Astrocyte of the spinal cord (primary cell): ENCODE results near the gene ARHGAP4.
A peak's percentile ranks its signal among the peaks of the same experiment; 100 is the strongest.

Source experiments
- DNase-seq: peaks from one replicate; pipeline ENCODE4 v3.0.0; 2011; ENCODE audit warnings: low read depth, low spot score
- H3K4me3 ChIP-seq: 2 replicates; pipeline ENCODE4 v1.5.1; 2011; ENCODE audit warnings: low read depth, mild to moderate bottlenecking, low read length, moderate library complexity
- in situ Hi-C: cut with HindIII; loops from 2 replicates; pipeline ENCODE4 v1.10.0; 2017; ENCODE audit warnings: low sequenced_read_pairs
- TF ChIP-seq, protein P1 (sequence below): IDR thresholded peaks from 2 replicates; pipeline ENCODE4 v1.5.1; 2012; ENCODE audit warnings: low read depth, mild to moderate bottlenecking, low read length, inconsistent platforms

Gene ARHGAP4

DNA sequence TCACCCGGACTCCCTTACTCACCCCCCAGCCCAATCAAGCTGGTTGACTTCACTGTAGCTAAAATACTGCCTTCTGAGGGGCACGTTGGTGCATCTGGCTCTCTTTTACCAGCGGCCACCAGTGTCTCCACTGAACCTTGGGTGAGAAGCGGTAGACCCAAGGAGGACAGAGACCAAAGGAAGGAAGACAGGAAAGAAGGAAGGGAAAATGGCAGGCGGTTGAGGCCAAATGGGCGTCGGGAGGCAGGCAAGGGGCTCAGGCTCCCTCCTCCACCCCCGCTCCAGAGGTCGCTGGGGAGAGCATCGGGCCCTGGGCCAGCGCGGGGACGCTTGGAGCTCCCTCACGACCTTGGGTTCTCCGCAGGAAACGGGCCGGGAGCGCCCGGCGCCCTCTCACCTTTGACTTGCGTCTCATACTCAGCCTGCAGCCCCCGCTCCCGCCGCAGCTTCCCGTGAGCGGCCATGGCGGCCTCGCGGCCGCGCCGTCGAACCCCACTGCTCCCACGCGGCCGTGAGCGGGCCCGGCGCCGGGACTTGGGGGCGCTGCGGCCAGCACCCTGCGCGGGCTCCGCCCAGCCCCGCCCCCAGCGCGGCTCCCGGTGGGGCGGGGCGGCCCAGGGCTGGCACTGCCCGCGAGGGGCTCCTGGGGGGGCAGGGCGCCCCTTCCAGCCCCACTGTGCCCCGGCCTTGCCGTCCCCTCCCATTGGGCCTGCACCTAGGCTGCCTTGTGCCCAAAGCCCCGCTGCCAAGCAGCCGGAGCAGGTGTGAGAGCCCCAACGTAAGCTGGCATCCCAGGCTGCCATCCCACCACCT, at the start of gene ARHGAP4:
Gene ARHGAP4 (minus strand): TSS at position 526 of the 813 bp plus-strand sequence. CDS start 62 bp downstream, at position 464.
- DNase-seq = no peak
- in situ Hi-C loops = no loop called here
- TF ChIP-seq, protein P1, sequence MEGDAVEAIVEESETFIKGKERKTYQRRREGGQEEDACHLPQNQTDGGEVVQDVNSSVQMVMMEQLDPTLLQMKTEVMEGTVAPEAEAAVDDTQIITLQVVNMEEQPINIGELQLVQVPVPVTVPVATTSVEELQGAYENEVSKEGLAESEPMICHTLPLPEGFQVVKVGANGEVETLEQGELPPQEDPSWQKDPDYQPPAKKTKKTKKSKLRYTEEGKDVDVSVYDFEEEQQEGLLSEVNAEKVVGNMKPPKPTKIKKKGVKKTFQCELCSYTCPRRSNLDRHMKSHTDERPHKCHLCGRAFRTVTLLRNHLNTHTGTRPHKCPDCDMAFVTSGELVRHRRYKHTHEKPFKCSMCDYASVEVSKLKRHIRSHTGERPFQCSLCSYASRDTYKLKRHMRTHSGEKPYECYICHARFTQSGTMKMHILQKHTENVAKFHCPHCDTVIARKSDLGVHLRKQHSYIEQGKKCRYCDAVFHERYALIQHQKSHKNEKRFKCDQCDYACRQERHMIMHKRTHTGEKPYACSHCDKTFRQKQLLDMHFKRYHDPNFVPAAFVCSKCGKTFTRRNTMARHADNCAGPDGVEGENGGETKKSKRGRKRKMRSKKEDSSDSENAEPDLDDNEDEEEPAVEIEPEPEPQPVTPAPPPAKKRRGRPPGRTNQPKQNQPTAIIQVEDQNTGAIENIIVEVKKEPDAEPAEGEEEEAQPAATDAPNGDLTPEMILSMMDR = no peak
- no peak within 1 kb of the TSS for H3K4me3 ChIP-seq

DNA sequence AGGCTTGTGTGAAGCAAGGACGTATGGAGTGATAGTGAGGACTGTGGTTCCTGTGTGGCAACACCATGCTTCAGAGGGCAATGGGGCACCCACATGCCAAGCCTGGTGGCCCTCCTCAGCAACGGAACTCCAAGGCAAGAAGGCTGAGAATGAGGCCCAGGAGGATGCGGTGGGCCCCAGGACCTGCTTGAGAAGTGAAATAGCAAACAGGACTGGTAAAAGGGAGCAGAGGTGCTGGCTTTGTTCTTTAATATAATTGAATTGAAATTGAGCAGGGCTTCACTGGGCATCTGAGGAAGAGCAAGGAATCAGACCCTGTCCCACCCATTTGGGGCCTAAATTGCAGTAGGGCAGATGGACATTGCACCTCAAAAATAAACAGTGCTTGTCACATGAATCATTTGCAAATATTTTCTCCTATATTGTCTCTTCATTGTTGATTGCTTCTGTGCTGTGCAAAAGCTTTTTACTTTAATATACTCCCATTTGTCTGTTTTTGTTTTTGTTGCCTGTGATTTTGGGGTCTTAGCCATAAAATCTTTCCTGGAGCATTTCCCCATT, 48.7 kb upstream of the ARHGAP4 start:
- no peak overlapping the region for H3K4me3 ChIP-seq
- no peak for DNase-seq
- TF ChIP-seq, protein P1 = no peak
- in situ Hi-C loops = no loop called here

DNA sequence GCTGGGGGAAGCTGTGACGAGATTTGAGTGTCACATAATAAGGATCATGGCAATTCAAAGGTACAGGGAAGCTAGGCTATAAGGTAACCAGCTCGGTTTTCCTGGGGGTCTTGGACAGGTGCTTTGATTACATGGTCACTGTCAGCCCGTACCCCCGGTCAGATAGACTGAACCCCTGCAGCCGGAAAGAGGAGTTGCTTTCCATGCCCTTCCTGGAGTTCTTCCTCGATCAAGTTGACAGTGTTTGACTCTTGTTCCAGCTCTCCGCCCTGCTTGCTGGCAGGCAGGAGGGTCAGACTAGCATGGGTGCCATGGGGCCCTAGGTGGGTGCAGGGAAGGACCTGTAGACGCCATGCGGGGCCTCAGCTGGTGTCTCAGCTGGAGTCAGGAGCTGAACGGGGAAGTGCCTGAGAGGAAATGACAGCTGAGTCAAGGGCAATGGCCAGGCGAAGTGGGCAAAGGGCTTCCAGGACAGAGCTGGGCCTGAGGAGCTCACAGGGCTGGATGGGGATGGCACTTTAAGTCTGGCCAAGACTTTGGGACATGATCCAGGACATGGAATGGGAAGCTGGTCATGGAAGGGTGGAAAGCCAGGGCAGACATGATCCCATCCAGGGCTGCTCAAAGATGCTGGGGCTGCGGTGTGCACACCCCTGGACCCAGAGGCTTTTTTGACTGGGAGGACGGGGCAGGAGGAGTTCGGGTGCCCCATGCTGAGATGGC, 48.1 kb upstream of the ARHGAP4 start:
- in situ Hi-C loops = no loop called here
- DNase-seq = no peak
- TF ChIP-seq, protein P1 = no peak
- H3K4me3 ChIP-seq = no peak overlapping the region

DNA sequence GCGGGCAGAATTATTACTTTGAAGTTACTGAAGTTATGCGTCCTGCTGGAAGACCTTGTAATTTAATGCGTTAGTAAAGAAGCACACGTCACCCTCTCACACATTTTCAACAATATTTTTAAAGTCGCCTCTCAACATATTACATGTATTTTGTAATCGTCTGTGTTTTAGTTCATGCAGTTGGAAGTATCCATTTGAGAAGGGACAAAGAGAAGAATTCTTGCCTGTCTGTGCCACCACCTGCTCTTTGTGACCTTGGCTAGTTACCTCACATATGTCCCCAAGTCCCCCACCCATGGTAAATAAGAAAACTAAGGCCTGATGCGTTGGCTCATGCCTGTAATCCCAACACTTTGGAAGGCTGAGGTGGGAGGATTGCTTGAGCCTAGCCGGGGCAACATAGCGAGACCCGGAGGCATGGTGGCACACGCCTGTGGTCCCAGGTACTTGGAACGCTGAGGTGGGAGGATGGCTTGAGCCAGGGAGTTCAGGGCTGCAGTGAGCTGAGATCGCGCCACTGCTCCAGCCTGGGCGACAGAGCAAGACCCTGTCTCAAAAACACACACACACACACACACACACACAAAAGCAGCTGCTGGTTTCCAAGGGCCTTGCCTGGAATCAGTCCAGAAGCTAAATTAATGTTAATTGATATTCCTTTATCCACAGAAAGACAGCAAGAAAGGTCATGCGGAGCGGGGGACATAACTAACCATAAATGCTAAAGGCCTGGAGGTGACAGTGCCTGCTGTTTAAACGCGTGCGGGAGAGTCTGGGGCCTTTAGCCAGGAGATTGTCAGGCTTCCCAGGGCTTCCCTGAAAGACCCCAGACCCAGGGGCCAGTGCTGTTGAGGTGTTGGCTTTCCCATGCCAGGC, 47.3 kb upstream of the ARHGAP4 start:
- H3K4me3 ChIP-seq = peak overlapping the region; percentile 54
- TF ChIP-seq, protein P1 = no peak
- no peak for DNase-seq

DNA sequence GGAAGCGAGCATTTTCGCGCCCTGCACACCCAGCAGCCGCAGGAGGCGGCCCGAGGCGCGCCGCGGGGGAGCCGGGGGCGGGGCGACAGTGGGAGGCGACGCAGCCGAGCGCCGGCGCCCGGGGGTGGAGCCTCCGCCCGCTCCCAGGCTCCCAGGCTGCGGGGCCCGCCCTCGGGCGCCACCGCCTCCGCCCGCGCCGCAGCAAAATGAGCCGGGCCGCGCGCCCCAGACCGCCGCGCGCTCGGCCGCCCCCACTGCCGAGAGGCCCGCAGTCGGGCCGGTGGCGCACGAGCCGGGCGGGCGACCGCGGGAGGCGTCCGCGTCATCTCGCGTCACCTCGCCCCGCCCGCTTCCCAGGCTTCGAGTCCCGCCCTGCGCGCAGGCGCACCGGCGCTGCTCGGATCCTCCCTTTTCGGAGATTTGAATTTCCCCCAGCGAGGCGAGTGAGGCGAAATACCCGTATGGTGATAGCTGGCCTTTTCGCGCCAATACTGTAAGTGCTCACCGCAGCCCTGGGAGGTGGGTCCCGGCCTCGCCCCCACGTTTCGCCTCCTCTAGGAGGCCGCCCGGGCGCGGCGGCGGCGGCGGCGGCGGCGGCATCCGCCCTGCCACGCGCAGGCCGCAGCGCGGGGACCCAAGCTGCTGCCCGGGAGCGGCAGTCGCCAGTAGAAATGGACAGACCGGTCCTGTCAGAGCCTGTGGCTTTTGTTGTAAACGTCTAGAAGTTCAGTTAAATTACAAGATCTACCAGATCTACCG, 46.5 kb upstream of the ARHGAP4 start, which contains the start of gene TMEM187:
Gene TMEM187 (plus strand): TSS at position 387 of the 759 bp plus-strand sequence. CDS start 9,309 bp downstream, outside the sequence.
- in situ Hi-C loops = no loop called here
- peak; percentile 91 for DNase-seq
- H3K4me3 ChIP-seq = peak within 1 kb of the TSS; percentile 97
- TF ChIP-seq, protein P1 = no peak

More for the DNA sequence above, 47.3 kb upstream of the ARHGAP4 start:
- in situ Hi-C loops = no loop called here
